ENCODE results near the gene TCF25.
"Not testable (repeated sequence)": the region's sequence is repeated elsewhere in the genome, so short reads cannot be mapped to it uniquely, and the experiment has no call there.

- TF ChIP-seq CTCF (conservative IDR thresholded peaks at IDR 0.05; ENCODE audit: low read depth in 2 of 2); POLR2AphosphoS5 (IDR thresholded peaks at IDR 0.05; ENCODE audit: low read depth); EZH2phosphoT487 (IDR thresholded peaks at IDR 0.05; ENCODE audit: unreplicated experiment); EZH2 (IDR thresholded peaks at IDR 0.05; ENCODE audit: low read depth, unreplicated experiment): not testable (repeated sequence)
These were observed 36.9 kb upstream of the TCF25 start for GRCh38 chr16:89836484-89836883.

Data from GM23338 (cell line).